HG02642 (cell line): Measurements from ENCODE around the gene CALML6.

ENCODE experiments used
- ATAC-seq: cut with Tn5 transposase; IDR thresholded peaks from one replicate; pipeline ENCODE4 v1.9.1; 2021; ENCODE audit warnings: mild to moderate bottlenecking; ENCODE audit not compliant: unreplicated experiment, poor library complexity

CALML6 gene

DNA sequence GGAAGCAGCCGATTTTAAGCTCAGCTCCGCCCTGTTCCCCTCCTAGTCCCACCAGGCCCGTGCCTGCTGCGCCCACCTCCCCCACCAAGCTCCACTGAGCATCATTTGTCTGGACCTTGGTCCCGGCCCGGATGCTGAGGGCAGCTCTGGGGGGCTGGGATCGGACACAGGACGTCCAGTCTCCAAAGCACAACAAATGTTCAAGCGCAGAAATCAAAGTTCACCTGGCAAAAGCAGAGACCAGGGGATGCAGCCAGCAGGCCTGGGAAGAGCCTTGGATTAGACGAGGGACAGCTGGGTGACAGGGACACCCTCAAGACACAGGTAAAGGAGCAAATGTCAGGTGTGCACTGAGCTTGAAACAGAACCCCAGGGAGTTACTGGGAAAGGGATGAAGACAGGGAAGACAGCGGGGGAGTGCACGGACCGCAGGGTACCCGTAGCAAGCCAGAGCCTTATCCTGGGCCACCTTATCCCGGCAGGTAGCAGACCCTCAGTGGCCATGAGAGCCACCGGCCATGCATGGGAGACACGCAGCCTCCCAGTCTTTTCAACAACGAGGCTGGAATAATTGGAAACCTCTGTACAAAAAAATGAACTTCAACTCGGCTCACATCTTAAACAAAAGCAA, 26.3 kb downstream of the CALML6 start:
- no peak for ATAC-seq

DNA sequence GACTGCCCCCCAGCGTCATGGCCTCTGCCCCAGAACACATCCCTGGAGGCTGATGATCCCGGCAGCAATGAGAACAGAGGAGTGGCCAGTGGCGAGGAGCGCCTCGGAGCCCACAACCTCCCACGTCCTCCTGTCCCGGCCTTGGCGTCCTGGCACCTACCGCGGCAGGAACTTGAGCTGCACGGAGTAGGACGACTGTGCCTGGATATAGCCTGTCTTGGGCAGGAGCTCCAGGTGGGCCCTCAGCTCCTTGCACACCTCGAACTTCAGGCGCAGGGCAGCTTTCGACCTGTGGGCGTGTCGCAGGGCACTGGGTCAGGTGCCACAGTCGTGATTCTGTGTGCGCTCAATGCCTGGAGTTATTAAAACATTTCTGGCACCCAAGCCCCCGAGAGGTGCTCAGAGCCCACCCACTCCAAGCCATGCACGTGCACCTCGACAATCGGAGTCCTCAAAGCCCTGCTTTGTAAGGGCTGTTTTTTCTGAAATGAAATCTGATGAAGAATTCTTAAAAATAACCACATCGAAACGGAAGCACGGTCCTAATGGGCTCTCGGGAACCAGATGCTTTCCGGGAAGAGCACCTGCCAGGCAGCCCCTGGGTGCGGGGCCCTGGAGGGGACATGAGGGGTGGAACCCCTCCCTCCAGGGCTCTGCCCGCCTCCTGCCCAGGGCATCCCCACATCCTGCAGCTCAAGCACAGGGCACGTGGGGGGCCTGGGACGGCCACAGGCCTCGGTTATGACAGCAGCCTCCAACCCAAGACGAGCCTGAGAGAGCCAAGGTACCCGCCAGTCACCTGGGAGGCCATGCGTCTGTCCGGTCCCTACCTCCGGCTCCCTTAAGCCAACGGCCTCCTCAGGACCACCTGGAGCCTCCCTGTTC, 27.1 kb downstream of the CALML6 start:
- no peak for ATAC-seq

DNA sequence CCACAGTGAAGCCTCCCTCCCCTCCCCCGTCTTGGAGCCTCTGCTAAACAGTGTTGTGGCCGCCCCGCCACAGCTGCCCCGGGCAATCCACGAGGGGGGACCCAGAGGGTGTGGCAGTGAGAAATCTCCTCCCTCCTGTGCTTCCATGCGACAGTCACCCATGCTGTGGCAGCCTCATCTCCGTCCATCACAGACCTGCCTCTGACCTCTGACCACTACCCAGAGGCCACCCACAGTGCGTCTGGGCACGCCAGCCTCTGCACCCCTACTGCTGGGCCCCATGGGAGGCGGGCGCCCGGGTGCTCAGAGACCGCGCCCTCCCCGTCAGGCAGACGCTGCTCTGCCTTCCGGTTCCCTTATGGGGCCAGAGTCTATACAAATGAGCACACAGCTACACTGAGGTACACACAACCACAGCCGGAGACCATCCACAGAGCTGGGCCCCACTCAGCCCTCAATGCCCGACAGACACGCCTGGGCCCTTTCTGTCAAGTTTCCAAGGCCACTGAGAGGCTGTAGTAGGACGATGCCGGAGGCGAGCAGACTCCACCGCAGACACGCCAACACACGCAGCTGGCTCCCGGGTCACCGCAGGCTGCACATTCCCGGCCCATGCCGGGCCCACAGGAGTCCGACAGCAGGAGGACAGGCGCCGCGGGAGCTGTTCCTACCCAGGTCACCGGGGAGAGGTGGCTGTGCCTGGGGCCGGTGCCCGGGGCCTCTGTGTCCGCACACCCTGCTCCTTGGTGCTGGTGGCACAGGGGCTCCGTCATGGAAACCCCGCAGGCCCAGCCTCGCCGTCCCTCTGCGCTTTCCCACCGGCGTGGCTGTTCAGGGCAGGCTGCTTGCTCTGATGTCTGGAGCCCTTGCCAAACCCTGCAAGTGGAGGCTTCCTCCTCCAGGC, 27.9 kb downstream of the CALML6 start:
- no peak for ATAC-seq

DNA sequence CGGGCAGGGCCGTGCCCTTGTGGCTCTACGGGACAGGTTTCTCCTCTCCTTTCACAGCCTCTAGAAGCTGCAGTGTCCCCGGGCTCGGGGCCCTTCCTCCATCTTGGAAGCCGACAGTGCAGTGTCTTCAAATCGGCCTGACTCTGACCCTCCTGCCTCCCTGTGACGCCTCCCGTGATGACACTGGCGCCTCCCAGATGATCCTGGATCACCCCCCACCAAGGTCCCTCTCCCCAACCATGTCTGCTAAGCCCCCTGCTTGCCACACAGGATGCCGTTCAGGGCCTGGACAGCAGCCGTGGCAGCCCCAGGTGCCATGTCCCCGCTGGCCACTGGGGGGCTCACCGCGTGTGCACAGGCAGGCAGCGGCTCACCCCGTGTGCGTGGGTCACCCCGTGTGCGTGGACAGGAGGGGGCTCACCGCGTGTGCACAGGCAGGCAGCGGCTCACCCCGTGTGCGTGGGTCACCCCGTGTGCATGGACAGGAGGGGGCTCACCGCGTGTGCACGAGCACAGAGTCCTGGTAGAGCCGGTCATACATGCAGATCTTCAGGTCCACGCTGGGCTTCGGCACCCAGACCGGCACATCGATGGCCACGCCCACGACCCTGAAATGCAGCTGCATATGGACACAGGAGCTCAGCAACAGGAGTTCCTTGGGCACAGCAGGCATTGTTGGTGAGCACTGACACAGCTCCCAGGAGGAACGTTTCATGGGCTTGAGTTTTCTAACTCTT, 28.9 kb downstream of the CALML6 start:
- no peak for ATAC-seq

DNA sequence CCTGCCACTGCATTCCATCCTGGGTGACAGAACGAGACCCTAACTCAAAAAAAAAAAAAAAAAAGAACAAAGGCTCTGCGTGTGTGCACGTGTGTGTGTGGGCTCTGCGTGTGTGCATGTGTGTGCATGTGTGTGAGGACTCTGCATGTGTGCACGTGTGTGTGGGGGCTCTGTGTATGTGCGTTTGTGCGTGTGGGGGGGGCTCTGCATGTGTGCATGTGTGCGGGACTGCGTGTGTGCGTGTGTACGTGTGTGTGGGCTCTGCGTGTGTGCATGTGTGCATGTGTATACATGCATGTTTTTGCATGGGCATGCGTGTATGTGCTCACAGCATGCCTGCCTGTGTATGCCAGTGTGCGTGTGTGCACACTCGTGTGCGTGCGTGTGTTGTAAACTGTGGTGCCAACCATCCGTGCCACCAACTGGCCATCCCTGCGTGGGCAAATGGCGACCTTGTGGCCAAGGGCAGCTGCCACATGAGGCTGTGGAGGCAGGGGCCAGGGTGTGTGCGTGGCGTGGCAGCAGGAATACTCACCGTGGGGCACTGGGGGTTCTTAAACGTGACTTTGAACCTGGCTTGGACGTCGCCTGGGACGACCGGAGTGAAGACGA, 30.8 kb downstream of the CALML6 start:
- no peak for ATAC-seq

DNA sequence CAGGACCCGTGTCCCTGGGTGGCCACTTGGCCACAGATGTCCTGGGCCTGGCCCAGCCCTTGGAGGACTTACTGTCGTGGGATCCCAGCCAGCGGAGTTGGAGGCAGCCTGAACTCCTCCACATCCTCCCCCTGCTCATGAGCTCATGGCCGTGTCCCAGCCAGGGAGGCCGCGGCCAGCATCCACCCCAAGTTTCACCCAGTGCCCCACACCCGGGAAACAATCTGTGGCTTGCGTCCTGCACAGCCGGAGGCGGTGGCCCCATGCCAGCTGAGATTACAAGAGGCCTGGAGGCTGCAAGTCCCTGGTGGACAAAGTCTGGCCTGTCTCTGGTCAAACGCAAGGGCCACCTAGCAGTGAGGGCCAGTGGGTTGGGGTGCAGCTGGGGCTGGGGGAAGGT, 31.5 kb downstream of the CALML6 start:
- no peak for ATAC-seq

DNA sequence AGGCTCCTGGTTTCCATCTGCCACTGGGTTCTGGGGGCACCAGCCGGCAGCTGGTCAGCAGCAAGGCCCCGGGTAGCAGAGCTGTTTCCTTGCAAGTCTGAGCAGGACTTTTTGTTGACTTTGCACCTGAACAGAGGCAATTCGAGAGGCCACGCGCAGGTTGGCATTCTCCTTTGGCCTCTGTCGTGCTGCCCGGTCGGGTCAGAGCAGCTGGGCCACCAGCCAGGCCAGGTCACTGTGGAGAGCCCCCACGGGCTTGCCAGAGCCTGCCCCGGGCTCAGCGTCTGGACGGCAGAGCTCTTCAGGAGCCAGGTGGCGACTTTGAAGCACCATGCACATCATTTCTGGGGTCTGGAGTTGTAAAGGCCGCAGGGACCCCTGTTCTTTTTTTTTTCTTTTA, 32.4 kb downstream of the CALML6 start:
- no peak for ATAC-seq

DNA sequence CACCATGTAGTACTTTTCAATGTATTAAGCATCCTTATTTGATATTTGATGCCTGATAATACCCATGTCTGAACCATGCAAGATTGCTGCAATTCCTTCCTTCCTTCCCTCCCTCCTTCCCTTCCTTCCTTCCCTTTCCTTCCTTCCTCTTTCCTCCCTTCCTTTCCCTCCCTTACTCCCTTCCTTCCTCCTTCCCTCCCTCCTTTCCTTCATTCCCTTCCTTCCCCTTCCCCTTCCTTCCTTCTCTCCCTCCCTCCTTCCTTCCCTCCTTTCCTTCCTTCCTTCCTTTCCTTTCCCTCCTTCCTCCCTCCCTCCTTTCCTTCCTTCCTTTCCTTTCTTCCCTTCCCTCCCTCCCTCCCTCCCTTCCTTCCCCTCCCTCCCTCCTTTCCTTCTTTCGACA, 33.7 kb downstream of the CALML6 start:
- ATAC-seq, result no peak

DNA sequence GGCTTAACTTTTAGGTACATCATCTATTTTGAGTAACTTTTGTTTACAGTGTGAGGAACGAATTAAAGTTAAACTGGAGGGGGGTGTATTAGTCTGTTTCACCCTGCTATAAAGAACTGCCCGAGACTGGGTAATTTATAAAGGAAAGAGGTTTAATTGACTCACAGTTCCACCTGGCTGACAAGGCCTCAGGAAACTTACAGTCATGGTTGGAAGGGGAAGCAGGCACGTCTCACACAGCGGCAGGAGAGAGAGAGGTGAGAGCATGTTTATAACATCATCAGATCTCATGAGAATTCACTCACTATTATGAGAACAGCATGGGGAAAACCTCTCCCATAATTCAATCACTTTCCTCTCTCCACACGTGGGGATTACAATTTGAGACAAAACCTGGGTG, 35.9 kb downstream of the CALML6 start:
- no peak for ATAC-seq

DNA sequence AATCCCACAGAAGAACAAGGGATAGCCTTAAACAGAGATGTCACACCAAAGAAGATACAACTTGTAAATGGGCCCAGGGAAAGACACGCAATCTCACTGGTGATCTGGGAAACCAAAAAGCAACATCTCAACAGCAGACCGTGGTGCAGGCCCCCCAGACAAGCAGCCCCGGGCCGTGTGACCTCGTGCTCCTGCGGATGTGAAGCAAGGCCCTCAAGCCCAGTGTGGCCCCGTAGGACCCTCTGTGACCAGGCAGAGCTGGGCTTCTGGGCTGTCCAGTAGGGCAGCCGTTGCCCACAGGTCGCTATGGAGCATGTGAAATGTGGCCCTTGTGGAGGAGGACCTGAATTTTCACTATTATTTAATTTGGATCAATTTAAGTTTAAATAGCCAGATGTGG, 39.0 kb downstream of the CALML6 start:
- ATAC-seq, result no peak

DNA sequence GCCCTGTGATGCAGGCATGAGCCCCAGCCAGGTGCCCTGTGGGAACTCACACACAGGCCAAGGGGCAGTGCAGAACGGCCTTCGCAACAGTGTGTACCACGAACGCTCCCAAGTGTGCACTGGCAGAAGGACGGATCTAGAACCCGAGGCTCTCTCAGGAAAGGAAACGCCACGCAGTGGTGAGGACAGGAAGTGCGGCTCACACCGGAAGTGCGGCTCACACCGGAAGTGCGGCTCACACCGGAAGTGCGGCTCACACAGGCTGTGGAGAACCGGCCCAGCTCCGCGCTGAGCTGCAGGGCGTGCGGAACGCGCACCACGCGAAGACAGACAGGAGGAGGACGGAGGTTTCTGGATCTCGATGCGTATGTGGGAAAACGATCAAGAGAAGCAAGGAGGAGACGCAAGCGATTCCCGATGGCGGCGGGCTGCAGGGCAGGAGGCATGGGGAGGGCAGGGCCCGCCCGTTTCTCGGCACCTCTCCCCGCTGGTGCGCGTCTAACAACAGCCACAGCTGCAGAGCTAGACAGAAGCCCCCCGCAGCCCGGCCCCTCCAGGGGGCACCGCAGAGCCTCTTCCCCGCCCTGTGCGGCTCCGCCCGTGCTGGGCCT, 39.9 kb downstream of the CALML6 start:
- ATAC-seq, result no peak

DNA sequence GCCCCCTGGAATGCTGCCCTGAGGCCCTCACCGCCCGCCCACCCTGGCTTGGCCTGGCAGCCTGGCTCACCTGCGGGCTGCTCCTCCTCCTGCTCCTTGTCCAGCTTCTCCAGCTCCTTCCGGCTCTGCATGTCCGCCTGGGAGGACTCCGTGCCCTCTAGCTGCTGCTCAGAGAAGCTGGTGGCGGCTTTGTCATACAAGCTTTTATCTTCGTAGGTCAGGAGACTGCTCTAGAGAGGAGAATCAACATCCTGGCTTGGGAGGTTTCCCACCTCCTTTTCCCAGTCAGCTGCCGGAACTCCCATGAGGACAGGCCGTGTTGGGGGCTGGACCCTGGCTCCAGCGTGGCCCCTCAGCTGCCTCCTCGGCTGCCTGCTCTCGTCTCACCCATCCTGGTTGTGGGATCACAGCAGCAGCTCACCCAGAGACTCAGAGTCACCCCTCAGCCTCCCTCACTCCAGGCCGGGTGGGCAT, 40.6 kb downstream of the CALML6 start:
- ATAC-seq, result no peak

DNA sequence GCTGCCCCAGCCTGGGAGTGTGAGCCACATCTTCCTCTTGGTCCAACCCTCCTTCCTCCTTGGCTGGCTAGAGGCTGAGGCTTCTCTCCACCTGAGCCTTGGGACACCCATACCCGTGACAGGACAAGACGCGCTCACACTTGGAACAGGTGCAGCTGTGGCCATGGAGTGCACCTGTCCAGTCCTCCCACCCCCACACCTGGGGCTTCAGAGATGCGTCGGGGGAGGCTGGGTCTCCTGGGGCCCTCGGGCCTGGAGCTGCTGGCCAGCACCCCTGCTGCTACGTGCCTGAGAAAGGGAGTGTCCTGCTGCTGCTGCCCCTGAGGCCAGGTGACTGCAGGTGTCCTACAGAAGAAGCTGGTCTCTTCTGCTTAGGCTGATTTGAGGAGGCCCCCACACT, 41.0 kb downstream of the CALML6 start:
- ATAC-seq, result no peak

DNA sequence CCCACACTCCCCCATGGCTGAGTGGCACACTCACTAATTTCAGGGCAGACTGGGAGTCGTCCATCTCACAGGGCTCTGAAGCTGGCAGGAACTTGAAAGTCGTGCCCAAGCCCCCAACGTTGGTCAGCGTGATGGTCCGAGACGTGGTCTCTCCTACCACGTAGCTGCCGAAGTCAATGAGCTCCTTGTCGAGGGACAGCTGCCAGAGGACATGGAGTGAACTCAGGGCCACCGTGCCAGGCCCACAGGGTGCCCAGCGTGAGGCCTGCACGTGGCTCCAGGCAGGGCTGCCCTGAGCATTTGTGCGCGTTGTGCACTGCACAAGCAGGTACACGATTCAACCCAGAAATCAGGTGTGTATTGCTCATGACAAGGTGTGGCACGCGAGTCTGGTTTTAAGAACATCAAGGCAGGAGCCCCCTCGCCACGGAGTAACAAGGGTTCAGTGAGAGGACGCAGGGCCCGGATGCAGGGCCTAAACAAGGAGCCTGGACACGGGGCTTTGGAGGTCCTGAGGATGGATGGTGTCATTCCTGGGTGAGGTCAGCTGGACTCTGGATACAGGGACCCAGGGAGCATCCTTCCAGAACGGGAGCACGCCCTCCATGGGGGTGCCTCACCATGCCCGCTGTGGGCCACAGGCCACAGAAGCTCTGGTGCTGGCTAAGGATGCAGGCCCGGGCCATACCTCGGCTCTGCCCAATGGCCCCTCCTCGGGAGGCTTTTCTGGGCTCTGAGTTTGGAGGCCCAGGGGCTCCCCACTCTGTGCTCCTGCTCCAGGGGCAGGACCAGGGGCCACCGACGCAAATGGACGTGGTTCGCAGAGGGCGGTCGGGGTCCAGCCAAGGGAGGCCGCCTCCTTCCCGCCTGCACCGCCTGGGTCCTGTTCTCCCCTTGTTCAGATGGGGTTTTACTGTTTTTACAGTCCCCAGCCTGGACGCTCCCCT, 41.8 kb downstream of the CALML6 start:
- ATAC-seq, result no peak

DNA sequence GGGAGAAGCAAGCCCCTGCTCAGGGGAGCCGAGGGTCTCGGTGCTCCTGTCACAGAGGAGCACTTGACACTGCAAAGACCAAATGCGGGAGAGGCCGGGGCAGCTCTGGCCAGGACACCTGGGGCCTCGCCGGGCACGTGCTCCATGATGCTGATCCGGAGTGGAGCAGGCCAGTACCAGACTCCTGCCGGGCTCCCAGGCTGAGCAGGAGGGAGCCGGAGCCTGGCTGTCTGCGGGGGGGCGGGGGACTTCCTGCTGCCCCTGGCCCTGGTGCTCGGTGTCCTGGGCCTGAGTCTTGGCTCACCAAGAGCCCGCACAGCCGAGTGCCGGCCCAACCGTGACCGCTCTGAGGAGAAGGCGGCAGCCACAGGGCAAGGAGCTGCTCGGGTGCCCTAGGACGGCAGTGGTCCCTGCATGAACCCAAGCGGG, 42.5 kb downstream of the CALML6 start:
- no peak for ATAC-seq

DNA sequence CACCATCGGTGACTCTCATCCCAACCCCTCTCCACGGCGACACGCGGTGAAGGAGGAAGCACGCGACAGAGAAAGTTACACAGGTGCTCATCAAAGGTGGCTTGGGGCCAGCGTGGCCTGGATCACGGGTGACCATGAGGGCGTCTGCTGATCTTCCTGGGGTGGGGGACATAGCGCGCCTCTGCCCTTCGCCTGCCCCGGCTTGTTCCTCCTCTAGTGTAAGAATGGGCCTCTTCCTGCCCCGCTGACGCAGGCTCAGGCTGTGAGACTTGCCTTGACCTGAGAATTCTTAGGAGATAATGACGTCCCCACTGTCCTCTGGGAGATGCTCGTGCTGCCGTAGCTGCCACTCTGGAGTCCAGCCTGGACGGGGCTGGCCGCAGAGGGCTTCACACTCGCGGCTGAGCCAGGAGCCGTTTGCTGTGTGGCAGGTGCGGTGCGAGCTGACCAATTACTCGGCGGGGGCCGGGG, 43.0 kb downstream of the CALML6 start:
- no peak for ATAC-seq

DNA sequence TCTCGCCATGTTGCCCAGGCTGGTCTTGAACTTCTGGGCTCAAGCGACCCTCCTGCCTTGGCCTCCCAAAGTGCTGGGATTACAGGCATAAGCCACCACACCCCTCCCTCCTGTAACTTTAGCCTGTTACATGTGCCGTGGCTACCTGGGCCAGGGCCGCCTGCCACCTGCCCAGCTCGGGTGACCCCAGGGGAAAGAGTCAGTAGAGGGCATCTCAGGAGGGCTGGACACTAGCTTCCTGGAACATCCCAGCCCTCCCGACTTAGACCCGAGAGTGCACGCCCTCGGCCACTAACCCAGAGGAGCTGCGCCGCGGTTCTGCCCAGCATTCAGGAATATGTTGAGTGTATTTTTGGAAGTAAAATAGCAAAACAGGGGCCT, 44.4 kb downstream of the CALML6 start:
- ATAC-seq, result no peak

DNA sequence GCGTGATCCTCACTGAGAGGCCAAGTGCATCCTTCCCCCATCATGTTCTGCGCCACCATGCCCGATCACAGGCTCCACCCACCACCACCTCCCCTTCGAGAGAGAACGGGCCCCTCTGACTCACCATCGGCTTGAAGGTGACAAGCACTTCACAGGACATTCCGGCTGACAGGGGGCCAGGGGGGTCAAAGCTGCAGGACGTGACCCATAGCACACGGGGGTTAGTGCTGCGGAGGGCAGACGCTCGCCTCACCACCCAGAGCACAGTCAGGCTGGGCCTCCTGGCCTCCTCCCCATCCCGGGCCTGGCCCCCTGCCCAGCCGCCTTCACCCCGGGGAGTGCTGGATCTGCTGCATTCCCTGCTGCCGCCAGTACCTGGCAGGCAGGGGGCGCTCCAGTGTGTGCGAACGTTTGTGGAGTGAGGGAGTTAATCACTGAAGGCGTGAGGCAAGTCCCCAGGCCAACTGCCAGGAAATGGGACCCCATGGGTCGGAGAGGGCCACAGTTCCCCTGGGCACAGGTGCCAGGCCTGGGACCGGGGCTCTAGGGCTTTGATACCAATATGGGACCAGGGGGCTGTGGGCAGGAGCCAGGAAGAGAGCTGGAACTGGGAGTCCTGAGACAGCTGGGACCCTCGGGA, 44.9 kb downstream of the CALML6 start:
- no peak for ATAC-seq
